ENCODE results near the gene IMPA2. TPM values are rescaled to one million over a fixed set of nuclear protein-coding genes. Genes with fewer than 3 reads are reported as not detected.

IMPA2 gene
- total RNA-seq, 2 donors from 2014 or later, result 8.4 to 26.6 TPM

DNA sequence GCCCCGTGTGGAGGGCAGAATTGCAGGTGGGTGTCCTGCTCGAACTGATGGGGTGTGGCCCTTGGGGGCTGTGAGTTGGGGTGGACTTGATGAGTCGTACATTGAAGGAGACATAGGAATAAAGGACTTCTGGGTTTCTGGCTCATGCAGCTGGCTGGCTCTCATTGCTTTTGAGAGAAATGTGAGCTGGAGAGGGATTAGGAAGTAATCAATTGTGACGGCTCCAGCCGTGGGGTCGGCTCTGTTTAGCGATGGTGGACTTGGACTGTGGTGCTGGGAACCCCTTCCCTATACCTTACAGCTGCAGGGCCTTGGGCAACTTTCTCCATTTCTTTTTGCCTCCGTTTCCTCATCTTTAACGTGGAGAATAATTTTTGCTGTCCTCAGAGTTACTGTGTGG lies 9.2 kb downstream of the IMPA2 start:
- Histone ChIP-seq H3K27me3 (replicated peaks; ENCODE audit: insufficient read depth) (no peaks in the 10 kb centered on the region), H3K9me3 (no peaks in the 10 kb centered on the region), H3K4me1 (ENCODE audit: control insufficient read depth in 1 of 2, low read depth in 2 of 2) (no peaks in the 10 kb centered on the region), H3K36me3 (no peaks in the 10 kb centered on the region), H3K27ac (no peak overlapping the region), H3K4me3 (no peak overlapping the region)
- TF ChIP-seq, protein P1, sequence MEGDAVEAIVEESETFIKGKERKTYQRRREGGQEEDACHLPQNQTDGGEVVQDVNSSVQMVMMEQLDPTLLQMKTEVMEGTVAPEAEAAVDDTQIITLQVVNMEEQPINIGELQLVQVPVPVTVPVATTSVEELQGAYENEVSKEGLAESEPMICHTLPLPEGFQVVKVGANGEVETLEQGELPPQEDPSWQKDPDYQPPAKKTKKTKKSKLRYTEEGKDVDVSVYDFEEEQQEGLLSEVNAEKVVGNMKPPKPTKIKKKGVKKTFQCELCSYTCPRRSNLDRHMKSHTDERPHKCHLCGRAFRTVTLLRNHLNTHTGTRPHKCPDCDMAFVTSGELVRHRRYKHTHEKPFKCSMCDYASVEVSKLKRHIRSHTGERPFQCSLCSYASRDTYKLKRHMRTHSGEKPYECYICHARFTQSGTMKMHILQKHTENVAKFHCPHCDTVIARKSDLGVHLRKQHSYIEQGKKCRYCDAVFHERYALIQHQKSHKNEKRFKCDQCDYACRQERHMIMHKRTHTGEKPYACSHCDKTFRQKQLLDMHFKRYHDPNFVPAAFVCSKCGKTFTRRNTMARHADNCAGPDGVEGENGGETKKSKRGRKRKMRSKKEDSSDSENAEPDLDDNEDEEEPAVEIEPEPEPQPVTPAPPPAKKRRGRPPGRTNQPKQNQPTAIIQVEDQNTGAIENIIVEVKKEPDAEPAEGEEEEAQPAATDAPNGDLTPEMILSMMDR (IDR thresholded peaks at IDR 0.05), result no peak
- DNase-seq (ENCODE audit: low spot score) (no peak), ATAC-seq (ENCODE audit: insufficient number of reproducible peaks, low FRiP score, low read depth) (no peak)

DNA sequence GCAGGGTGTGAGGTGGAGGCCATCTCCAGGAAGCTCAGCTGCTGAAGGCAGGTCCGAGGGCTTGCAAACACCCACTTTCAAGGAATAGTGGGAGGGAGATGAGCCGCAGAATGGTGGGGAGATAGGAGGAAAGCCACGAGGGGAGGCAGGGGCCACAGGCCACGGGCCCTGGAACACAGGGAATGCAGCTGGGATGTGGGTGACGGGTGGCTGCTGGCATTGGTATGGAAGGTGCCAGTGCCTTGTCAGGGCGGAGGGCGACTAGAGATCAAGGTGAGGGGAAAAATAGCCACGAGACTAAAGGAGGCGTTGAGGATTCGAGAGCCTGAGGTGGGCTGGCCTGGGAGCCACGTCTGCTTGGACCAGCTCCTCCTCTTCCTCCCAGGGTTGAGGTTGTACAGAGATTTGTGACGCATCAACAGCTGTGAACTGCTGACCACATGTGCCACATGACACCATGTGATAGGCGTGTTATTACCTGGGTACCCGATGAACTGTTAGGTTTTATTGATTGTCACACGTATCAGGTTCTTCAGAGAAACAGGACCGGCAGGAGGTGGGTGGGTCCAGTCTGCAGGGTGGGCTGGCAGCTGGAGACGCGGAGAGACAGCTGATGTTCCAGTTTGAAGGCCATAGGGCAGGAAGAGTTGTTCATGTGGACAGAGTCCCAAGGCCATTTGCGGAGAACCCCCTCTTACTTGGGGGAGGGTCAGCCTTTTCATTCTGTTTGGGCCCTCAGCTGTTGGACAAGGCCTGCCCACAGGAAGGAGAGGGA lies 9.9 kb downstream of the IMPA2 start:
- Histone ChIP-seq H3K36me3 (no peaks in the 10 kb centered on the region), H3K4me1 (ENCODE audit: control insufficient read depth in 1 of 2, low read depth in 2 of 2) (no peaks in the 10 kb centered on the region), H3K4me3 (no peak overlapping the region), H3K27me3 (replicated peaks; ENCODE audit: insufficient read depth) (no peaks in the 10 kb centered on the region), H3K9me3 (no peaks in the 10 kb centered on the region), H3K27ac (no peak overlapping the region)
- TF ChIP-seq, protein P1 (IDR thresholded peaks at IDR 0.05), result no peak
- DNase-seq (ENCODE audit: low spot score), result no peak
- no peak for ATAC-seq (ENCODE audit: insufficient number of reproducible peaks, low FRiP score, low read depth)

- Histone ChIP-seq H3K27ac (no peak overlapping the region), H3K9me3 (no peaks in the 10 kb centered on the region), H3K4me3 (no peak overlapping the region), H3K36me3 (no peaks in the 10 kb centered on the region), H3K27me3 (replicated peaks; ENCODE audit: insufficient read depth) (no peaks in the 10 kb centered on the region), H3K4me1 (ENCODE audit: control insufficient read depth in 1 of 2, low read depth in 2 of 2) (no peaks in the 10 kb centered on the region)
- TF ChIP-seq, protein P1 (IDR thresholded peaks at IDR 0.05), result no peak
- ATAC-seq (ENCODE audit: insufficient number of reproducible peaks, low FRiP score, low read depth) (no peak), DNase-seq (ENCODE audit: low spot score) (no peak)
These were observed 10.9 kb downstream of the IMPA2 start for GRCh38 chr18:11992096-11992790.

GRCh38 chr18:11993264-11993916 lies 12.1 kb downstream of the IMPA2 start:
- no peaks in the 10 kb centered on the region for H3K4me1 ChIP-seq (ENCODE audit: control insufficient read depth in 1 of 2, low read depth in 2 of 2)
- no peaks in the 10 kb centered on the region for H3K36me3 ChIP-seq
- no peak overlapping the region for H3K27ac ChIP-seq
- ATAC-seq (ENCODE audit: insufficient number of reproducible peaks, low FRiP score, low read depth), result no peak
- no peaks in the 10 kb centered on the region for H3K9me3 ChIP-seq
- no peaks in the 10 kb centered on the region for H3K27me3 ChIP-seq (replicated peaks; ENCODE audit: insufficient read depth)
- DNase-seq (ENCODE audit: low spot score), result no peak
- TF ChIP-seq, protein P1 (IDR thresholded peaks at IDR 0.05), result no peak
- no peak overlapping the region for H3K4me3 ChIP-seq

DNA sequence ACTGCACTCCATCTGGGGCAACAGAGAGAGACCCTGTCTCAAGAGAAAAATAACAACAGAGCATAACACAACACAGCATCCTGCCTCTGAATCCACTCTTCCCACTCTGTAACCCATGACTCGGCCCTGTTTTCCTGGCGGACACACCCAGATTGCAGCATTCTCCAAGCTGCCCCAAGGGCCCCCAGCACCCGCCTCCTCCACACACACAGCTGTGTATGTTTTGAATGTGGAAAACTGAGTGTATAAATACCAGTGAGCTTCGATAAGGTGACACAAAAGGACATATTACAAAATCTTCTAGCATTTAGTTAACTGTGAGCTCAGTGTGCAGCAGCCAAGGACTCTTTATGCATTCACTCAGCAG lies 13.0 kb downstream of the IMPA2 start:
- H3K27ac ChIP-seq, result no peak overlapping the region
- H3K4me3 ChIP-seq, result no peak overlapping the region
- DNase-seq (ENCODE audit: low spot score) (no peak), ATAC-seq (ENCODE audit: insufficient number of reproducible peaks, low FRiP score, low read depth) (no peak)
- TF ChIP-seq, protein P1 (IDR thresholded peaks at IDR 0.05), result no peak
- no peaks in the 10 kb centered on the region for H3K9me3 ChIP-seq
- no peaks in the 10 kb centered on the region for H3K4me1 ChIP-seq (ENCODE audit: control insufficient read depth in 1 of 2, low read depth in 2 of 2)
- no peaks in the 10 kb centered on the region for H3K36me3 ChIP-seq
- H3K27me3 ChIP-seq (replicated peaks; ENCODE audit: insufficient read depth), result no peaks in the 10 kb centered on the region

Measured in thoracic aorta (tissue), 2 donors.